HL-60 (cell line): ENCODE data around the gene REP15.
"Not testable (repeated sequence)": the region's sequence is repeated elsewhere in the genome, so short reads cannot be mapped to it uniquely, and the experiment has no call there.

Experiments
- DNase-seq, 2 experiments: peaks; one replicate each; pipeline ENCODE4 v3.0.0-alpha.2; 2010 to 2020; ENCODE audit warnings: low read depth in 1 of 2, low spot score in 1 of 2
- H3K27ac ChIP-seq: fragments of 250-450 bp; sonication (Bioruptor Pico); replicated peaks from 2 replicates; pipeline ENCODE4 v1.5.1; 2020; ENCODE audit warnings: mild to moderate bottlenecking, moderate library complexity
- H3K27me3 ChIP-seq: fragments of 250-450 bp; sonication (Bioruptor Pico); 2 replicates; pipeline ENCODE4 v1.5.1; 2021; ENCODE audit warnings: mild to moderate bottlenecking, moderate library complexity; ENCODE audit not compliant: insufficient read depth, poor library complexity, severe bottlenecking
- H3K4me3 ChIP-seq: replicated peaks from 2 replicates; pipeline ENCODE4 v1.5.1; 2011; ENCODE audit warnings: mild to moderate bottlenecking, control low read depth, low read length; ENCODE audit not compliant: insufficient read depth
- GABPA ChIP-seq: IDR thresholded peaks from 2 replicates; pipeline ENCODE4 v1.6.1; 2012; ENCODE audit warnings: low read depth
- POLR2AphosphoS5 ChIP-seq: IDR thresholded peaks from 2 replicates; pipeline ENCODE4 v1.6.1; 2012; ENCODE audit warnings: low read depth
- SPI1 ChIP-seq: IDR thresholded peaks from 2 replicates; pipeline ENCODE4 v1.6.1; 2012; ENCODE audit warnings: low read depth, mild to moderate bottlenecking, borderline replicate concordance
- TF ChIP-seq, protein P1 (sequence below): IDR thresholded peaks from 2 replicates; pipeline ENCODE4 v1.6.1; 2012; ENCODE audit warnings: low read depth; ENCODE audit not compliant: insufficient replicate concordance
- TF ChIP-seq, protein P2 (sequence below): IDR thresholded peaks from one replicate; pipeline ENCODE4 v1.5.1; 2011; ENCODE audit warnings: low read length, control low read depth, inconsistent platforms; ENCODE audit not compliant: insufficient read depth

The REP15 gene

DNA sequence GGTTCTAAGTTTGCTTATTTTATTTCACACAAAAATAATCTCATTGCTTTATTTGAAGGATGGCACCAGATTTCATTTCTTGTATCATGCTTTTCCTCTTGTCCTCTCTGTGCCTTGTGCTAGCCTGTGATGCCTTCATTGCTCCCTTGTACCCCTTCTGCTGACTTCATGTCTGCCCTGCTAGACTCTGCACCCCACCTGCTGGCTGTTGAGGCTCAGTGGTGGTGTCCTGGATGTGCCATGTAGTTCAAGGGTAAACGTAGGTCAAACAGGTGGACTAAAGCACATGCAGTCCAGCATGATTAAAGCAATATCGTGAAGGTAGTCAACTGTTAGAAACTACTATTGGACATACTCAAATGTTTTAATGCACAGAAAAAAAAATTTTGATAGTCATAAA, 36.0 kb downstream of the REP15 start:
- Histone ChIP-seq H3K27me3 (no peaks in the 10 kb centered on the region), H3K27ac (no peak overlapping the region), H3K4me3 (no peak overlapping the region)
- TF ChIP-seq POLR2AphosphoS5 = no peak
- TF ChIP-seq, protein P1, sequence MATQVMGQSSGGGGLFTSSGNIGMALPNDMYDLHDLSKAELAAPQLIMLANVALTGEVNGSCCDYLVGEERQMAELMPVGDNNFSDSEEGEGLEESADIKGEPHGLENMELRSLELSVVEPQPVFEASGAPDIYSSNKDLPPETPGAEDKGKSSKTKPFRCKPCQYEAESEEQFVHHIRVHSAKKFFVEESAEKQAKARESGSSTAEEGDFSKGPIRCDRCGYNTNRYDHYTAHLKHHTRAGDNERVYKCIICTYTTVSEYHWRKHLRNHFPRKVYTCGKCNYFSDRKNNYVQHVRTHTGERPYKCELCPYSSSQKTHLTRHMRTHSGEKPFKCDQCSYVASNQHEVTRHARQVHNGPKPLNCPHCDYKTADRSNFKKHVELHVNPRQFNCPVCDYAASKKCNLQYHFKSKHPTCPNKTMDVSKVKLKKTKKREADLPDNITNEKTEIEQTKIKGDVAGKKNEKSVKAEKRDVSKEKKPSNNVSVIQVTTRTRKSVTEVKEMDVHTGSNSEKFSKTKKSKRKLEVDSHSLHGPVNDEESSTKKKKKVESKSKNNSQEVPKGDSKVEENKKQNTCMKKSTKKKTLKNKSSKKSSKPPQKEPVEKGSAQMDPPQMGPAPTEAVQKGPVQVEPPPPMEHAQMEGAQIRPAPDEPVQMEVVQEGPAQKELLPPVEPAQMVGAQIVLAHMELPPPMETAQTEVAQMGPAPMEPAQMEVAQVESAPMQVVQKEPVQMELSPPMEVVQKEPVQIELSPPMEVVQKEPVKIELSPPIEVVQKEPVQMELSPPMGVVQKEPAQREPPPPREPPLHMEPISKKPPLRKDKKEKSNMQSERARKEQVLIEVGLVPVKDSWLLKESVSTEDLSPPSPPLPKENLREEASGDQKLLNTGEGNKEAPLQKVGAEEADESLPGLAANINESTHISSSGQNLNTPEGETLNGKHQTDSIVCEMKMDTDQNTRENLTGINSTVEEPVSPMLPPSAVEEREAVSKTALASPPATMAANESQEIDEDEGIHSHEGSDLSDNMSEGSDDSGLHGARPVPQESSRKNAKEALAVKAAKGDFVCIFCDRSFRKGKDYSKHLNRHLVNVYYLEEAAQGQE = no peak
- TF ChIP-seq GABPA = no peak
- TF ChIP-seq, protein P2, sequence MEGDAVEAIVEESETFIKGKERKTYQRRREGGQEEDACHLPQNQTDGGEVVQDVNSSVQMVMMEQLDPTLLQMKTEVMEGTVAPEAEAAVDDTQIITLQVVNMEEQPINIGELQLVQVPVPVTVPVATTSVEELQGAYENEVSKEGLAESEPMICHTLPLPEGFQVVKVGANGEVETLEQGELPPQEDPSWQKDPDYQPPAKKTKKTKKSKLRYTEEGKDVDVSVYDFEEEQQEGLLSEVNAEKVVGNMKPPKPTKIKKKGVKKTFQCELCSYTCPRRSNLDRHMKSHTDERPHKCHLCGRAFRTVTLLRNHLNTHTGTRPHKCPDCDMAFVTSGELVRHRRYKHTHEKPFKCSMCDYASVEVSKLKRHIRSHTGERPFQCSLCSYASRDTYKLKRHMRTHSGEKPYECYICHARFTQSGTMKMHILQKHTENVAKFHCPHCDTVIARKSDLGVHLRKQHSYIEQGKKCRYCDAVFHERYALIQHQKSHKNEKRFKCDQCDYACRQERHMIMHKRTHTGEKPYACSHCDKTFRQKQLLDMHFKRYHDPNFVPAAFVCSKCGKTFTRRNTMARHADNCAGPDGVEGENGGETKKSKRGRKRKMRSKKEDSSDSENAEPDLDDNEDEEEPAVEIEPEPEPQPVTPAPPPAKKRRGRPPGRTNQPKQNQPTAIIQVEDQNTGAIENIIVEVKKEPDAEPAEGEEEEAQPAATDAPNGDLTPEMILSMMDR = no peak
- TF ChIP-seq SPI1 = no peak
- DNase-seq = peak in 1 of 2 experiments; percentile 25

DNA sequence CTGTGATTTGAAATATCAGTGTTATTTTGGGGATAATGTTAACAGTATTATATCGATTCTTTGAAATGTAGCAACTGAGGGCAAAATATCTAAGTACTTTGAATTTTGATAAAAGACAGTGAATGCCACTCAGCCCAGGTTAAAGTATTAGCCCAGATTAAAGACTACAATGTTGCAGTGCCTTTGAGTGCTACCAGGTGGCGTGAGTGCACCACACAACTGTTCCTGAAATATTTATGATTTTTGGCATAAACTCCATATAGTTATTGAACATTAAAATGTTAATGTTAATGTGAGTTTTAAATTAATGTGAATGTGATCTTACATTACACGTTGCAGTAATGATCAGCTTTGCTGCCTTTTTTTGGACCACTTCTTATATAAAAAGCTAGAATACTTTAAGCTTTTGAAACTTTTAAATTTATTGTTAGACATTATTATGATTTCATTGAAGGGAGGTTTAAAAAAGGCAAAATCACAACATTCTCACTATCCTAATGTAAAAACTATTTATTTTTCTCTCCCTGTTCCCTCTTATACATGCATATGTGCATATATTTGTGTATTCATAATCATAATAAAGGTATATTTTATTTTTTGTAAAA, 36.9 kb downstream of the REP15 start:
- Histone ChIP-seq H3K4me3 (no peak overlapping the region), H3K27ac (no peak overlapping the region), H3K27me3 (no peaks in the 10 kb centered on the region)
- no peak for TF ChIP-seq GABPA
- TF ChIP-seq, protein P2 = peak; percentile 83
- DNase-seq = peak in 1 of 2 experiments; percentile 18

DNA sequence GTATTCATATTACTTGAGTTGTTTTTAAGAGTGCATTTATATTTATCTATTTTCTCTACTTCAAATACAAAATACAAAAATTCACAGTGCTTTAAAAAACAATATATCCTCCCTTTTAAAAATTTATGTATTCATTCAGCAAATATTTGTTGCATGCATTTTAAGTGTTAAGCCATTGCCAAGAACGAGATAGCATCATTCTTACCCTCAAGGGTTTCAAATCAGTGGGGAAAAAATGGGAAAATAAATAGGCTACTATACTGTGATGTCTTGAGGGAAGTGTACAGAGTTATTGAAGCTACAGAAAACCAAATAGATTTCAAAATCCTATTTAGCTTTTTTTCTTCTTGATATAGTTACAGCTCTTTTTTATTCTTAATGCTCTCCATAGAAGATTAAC, 37.5 kb downstream of the REP15 start:
- no peak overlapping the region for H3K27ac ChIP-seq
- no peak for TF ChIP-seq POLR2AphosphoS5
- no peak for TF ChIP-seq SPI1
- TF ChIP-seq, protein P2 = no peak
- TF ChIP-seq, protein P1 = no peak
- no peak for TF ChIP-seq GABPA
- no peak for DNase-seq
- H3K27me3 ChIP-seq = no peaks in the 10 kb centered on the region
- H3K4me3 ChIP-seq = no peak overlapping the region

DNA sequence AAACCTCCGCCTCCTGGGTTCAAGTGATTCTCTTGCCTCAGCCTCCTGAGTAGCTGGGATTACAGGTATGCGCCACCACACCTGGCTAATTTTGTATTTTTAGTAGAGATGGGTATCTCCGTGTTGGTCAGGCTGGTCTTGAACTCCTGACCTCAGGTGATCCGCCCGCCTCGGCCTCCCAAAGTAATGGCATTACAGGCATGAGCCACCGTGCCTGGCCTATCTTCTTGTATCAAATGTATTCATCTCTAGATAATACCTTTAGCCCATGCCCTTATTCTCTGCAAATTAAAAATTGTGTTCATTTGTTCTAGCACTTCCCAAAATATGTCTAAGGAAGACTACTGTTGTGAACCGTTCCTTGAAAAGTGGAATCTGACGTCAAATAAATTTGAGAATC, 38.1 kb downstream of the REP15 start:
- not testable (repeated sequence) for H3K27ac ChIP-seq, H3K27me3 ChIP-seq, DNase-seq, H3K4me3 ChIP-seq
